Astrocyte (in vitro differentiated cells and primary cell): ENCODE measurements around the gene SYT6.

Source experiments
- CTCF ChIP-seq: IDR thresholded peaks from 2 replicates; pipeline ENCODE4 v1.5.1; 2011; ENCODE audit warnings: low read depth, mild to moderate bottlenecking, inconsistent platforms, low read length, moderate library complexity; ENCODE audit not compliant: insufficient read depth
- EZH2 ChIP-seq: IDR thresholded peaks from 2 replicates; pipeline ENCODE4 v1.6.1; 2012; ENCODE audit warnings: mild to moderate bottlenecking, low read length, inconsistent platforms; ENCODE audit not compliant: insufficient read depth

GRCh38 chr1:114099268-114099667, 54.4 kb downstream of the SYT6 start:
- TF ChIP-seq CTCF: no peak
- TF ChIP-seq EZH2: no peak
